HEK293 (cell line): ENCODE results near the gene ETHE1.

Experiments
- MZF1 ChIP-seq: fragments of 450-650 bp; formaldehyde crosslinking; IDR thresholded peaks from 2 replicates; pipeline ENCODE4 v1.5.1; 2017; ENCODE audit warnings: missing biosample characterization, missing genetic modification characterization, borderline replicate concordance
- YY1 ChIP-seq: fragments of 450-650 bp; formaldehyde crosslinking; IDR thresholded peaks from 2 replicates; pipeline ENCODE4 v1.5.1; 2018; ENCODE audit warnings: missing biosample characterization, missing genetic modification characterization
- ZNF175 ChIP-seq: fragments of 450-650 bp; formaldehyde crosslinking; IDR thresholded peaks from 2 replicates; pipeline ENCODE4 v1.5.1; 2016; ENCODE audit warnings: missing biosample characterization, missing genetic modification characterization
- ZNF248 ChIP-seq: fragments of 450-650 bp; formaldehyde crosslinking; IDR thresholded peaks from 2 replicates; pipeline ENCODE4 v1.5.1; 2017; ENCODE audit warnings: missing biosample characterization, missing genetic modification characterization
- ZNF274 ChIP-seq, 2 experiments: fragments of 200-500 bp in 1 of 2; fragments of 450-650 bp in 1 of 2; sonication (Bioruptor generic) in 1 of 2; formaldehyde crosslinking in 1 of 2; IDR thresholded peaks; 2 replicates each; pipeline versions ENCODE4 v1.5.1 to v1.6.1; 2014 to 2016; ENCODE audit warnings: borderline replicate concordance in 1 of 2, inconsistent platforms in 1 of 2, low read length in 1 of 2, missing biosample characterization in 1 of 2, missing genetic modification characterization in 1 of 2
- ZNF280D ChIP-seq: fragments of 450-650 bp; formaldehyde crosslinking; IDR thresholded peaks from 2 replicates; pipeline ENCODE4 v1.5.1; 2016; ENCODE audit warnings: missing biosample characterization, missing genetic modification characterization
- ZNF558 ChIP-seq: fragments of 450-650 bp; formaldehyde crosslinking; IDR thresholded peaks from 2 replicates; pipeline ENCODE4 v1.5.1; 2016; ENCODE audit warnings: missing biosample characterization, missing genetic modification characterization
- ZNF660 ChIP-seq: fragments of 450-650 bp; IDR thresholded peaks from 2 replicates; pipeline ENCODE4 v1.5.1; 2018; ENCODE audit warnings: missing biosample characterization, mild to moderate bottlenecking, missing genetic modification characterization
- TF ChIP-seq, protein P1 (sequence below): fragments of 450-650 bp; formaldehyde crosslinking; IDR thresholded peaks from 2 replicates; pipeline ENCODE4 v1.5.1; 2016; ENCODE audit warnings: missing biosample characterization, missing genetic modification characterization, low read depth
- TF ChIP-seq, protein P2 (sequence below): fragments of 450-650 bp; formaldehyde crosslinking; IDR thresholded peaks from 2 replicates; pipeline ENCODE4 v1.5.1; 2016; ENCODE audit warnings: missing biosample characterization, missing genetic modification characterization
- TF ChIP-seq, protein P3 (sequence below): fragments of 450-650 bp; formaldehyde crosslinking; IDR thresholded peaks from 2 replicates; pipeline ENCODE4 v1.5.1; 2016; ENCODE audit warnings: missing biosample characterization, missing genetic modification characterization

- no peak for TF ChIP-seq ZNF274 (IDR thresholded peaks at IDR 0.05; ENCODE audit: low read length)
- no peak for TF ChIP-seq ZNF274 (tag by site-specific recombination; IDR thresholded peaks at IDR 0.05; ENCODE audit: borderline replicate concordance)
- no peak for TF ChIP-seq ZNF175
- TF ChIP-seq, protein P1, sequence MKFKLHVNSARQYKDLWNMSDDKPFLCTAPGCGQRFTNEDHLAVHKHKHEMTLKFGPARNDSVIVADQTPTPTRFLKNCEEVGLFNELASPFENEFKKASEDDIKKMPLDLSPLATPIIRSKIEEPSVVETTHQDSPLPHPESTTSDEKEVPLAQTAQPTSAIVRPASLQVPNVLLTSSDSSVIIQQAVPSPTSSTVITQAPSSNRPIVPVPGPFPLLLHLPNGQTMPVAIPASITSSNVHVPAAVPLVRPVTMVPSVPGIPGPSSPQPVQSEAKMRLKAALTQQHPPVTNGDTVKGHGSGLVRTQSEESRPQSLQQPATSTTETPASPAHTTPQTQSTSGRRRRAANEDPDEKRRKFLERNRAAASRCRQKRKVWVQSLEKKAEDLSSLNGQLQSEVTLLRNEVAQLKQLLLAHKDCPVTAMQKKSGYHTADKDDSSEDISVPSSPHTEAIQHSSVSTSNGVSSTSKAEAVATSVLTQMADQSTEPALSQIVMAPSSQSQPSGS (tag by site-specific recombination): no peak
- TF ChIP-seq, protein P2, sequence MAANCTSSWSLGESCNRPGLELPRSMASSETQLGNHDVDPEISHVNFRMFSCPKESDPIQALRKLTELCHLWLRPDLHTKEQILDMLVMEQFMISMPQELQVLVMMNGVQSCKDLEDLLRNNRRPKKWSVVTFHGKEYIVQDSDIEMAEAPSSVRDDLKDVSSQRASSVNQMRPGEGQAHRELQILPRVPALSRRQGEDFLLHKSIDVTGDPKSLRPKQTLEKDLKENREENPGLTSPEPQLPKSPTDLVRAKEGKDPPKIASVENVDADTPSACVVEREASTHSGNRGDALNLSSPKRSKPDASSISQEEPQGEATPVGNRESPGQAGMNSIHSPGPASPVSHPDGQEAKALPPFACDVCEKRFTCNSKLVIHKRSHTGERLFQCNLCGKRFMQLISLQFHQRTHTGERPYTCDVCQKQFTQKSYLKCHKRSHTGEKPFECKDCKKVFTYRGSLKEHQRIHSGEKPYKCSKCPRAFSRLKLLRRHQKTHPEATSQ (tag by site-specific recombination): no peak
- TF ChIP-seq ZNF280D (tag by site-specific recombination): no peak
- TF ChIP-seq, protein P3, sequence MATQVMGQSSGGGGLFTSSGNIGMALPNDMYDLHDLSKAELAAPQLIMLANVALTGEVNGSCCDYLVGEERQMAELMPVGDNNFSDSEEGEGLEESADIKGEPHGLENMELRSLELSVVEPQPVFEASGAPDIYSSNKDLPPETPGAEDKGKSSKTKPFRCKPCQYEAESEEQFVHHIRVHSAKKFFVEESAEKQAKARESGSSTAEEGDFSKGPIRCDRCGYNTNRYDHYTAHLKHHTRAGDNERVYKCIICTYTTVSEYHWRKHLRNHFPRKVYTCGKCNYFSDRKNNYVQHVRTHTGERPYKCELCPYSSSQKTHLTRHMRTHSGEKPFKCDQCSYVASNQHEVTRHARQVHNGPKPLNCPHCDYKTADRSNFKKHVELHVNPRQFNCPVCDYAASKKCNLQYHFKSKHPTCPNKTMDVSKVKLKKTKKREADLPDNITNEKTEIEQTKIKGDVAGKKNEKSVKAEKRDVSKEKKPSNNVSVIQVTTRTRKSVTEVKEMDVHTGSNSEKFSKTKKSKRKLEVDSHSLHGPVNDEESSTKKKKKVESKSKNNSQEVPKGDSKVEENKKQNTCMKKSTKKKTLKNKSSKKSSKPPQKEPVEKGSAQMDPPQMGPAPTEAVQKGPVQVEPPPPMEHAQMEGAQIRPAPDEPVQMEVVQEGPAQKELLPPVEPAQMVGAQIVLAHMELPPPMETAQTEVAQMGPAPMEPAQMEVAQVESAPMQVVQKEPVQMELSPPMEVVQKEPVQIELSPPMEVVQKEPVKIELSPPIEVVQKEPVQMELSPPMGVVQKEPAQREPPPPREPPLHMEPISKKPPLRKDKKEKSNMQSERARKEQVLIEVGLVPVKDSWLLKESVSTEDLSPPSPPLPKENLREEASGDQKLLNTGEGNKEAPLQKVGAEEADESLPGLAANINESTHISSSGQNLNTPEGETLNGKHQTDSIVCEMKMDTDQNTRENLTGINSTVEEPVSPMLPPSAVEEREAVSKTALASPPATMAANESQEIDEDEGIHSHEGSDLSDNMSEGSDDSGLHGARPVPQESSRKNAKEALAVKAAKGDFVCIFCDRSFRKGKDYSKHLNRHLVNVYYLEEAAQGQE (tag by site-specific recombination): no peak
- no peak for TF ChIP-seq ZNF558 (tag by site-specific recombination)
- no peak for TF ChIP-seq ZNF660 (tag by site-specific recombination)
- no peak for TF ChIP-seq ZNF248
- TF ChIP-seq YY1 (tag by site-specific recombination): no peak
- no peak for TF ChIP-seq MZF1 (tag by site-specific recombination)
Measured at GRCh38 chr19:43457809-43458208, 69.2 kb downstream of the ETHE1 start.
